KOPT-K1 (cell line): ENCODE data around the gene DDX24.

ENCODE experiments used
- H3K27ac ChIP-seq: fragments of 200-600 bp; sonication (generic); 2 replicates; pipeline ENCODE4 v1.5.1; 2016; ENCODE audit warnings: antibody characterized with exemption, mild to moderate bottlenecking, low read depth, low read length; ENCODE audit not compliant: poor library complexity, severe bottlenecking
- H3K36me3 ChIP-seq: fragments of 200-600 bp; sonication (generic); 2 replicates; pipeline ENCODE4 v1.5.1; 2017; ENCODE audit warnings: antibody characterized with exemption, mild to moderate bottlenecking, low read length, moderate library complexity; ENCODE audit not compliant: insufficient read depth
- H3K9me3 ChIP-seq: fragments of 200-600 bp; sonication (generic); 2 replicates; pipeline ENCODE4 v1.5.1; 2017; ENCODE audit warnings: antibody characterized with exemption, low read length, mild to moderate bottlenecking; ENCODE audit not compliant: insufficient read depth, poor library complexity, severe bottlenecking

Gene DDX24

DNA sequence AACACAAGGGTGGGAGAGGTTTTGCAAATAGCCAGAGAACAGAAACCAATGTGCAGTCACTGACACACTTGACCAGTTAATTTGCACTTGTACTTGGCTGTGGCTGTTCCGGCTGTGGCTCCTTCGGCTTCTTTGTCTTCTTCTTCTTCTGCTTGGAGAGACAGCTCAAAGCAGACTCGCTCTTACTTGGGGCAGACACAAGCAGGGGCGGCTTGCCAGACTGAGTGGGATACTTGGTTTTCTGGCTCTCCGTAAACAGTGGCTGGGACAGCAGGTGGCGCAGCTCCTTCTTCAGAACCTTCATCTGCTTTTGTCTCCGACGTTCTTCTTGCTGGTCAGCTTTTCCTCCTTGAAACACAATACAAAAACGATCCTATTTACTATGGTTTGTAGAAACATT, 29.9 kb downstream of the DDX24 start:
- H3K9me3 ChIP-seq, result no peaks in the 10 kb centered on the region
- no peak overlapping the region for H3K27ac ChIP-seq
- peaks cover 99% of the 10 kb centered on the region for H3K36me3 ChIP-seq

DNA sequence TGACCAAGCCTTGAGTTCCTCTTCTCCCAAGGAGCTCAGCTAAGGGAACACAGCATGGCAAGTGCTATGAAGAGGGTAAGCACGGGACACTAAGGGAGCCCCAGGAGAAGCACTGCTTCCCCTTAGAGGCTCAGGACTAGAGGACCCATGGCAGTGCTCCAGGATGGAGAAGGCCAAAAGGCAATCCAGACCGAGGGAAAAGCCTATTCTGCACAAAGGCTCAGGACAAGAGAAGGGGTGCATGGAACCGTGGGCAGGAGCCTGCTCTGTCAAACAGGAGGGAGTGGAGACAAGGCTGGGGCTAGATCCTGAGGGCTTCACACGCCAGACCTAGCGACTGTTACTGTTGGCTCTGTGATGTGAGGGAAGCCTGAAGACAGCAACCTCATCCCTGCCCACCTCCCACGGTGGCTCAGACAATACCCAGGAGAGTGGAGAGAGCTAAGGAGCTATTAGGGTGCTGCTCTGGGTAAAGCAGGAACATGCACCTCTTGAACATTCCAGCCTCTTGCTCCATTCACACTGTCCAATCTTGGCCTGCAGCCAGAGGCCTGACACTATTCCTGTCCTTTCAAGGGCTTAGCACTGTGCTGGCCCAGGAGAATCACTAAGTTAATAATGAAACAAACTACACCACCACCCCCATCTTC, 30.6 kb downstream of the DDX24 start:
- no peak overlapping the region for H3K27ac ChIP-seq
- peaks cover 99% of the 10 kb centered on the region for H3K36me3 ChIP-seq
- H3K9me3 ChIP-seq, result no peaks in the 10 kb centered on the region

DNA sequence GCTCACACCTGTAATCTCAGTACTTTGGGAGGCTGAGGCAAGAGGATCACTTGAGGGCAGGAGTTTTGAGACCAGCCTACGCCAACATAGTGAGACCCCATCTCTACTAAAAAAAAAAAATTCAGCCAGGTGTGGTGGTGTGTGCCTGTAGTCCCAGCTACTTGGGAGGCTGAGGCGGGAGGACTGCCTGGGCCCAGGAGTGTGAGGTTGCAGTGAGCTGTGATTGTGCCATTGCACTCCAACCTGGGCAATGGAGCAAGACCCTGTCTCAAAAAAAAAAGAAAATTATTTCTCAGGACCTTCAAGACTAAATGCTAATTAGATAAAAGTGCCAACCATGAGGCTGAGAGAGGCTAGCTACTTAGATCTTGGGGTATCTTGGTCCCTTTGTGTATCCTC, 31.4 kb downstream of the DDX24 start:
- H3K9me3 ChIP-seq, result no peaks in the 10 kb centered on the region
- no peak overlapping the region for H3K27ac ChIP-seq
- H3K36me3 ChIP-seq, result peaks cover 99% of the 10 kb centered on the region

DNA sequence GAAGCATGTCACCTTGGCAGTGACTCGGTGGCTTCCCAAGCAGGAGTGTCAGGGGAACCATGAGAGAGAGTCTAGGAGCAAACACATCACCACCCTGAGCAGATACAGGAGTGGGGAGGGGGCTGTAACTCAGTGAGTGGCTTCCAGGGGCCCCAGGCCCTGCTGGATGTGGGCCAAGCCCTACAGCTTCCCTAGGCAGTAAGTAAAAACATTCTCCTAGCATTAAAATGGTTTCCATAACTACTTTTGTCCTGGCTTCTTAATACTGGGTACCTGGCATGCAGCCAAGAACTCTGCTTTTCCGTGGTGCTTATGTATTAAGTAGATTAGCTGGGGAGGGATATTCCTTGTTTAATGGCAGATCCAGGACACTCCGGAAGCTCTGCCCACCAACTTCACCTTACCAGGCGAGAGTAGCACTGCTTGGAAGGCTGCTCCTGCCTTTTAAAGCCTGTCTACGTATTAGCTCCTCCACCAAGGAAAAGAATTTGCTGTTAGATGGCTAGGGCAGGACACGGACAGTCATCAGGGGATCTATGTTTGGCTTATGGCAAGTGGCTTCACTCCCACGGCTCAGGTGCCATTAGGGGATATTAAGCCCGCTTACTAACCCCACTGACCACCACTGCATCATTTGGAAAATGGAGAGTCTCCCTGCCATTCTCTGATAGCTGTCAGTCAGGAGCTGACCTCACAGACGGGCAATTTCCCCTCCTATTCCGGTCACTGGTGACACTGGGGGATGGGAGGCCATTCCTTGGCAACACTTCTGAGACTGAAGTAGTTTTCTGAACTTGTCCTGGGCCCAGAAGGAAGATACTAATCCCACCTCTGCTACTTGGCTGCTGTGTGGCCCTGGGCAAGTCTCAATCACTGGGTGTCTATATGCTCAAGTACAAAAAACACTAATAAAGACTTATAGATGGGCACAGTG, 32.0 kb downstream of the DDX24 start:
- Histone ChIP-seq H3K27ac (no peak overlapping the region), H3K36me3 (peaks cover 99% of the 10 kb centered on the region), H3K9me3 (no peaks in the 10 kb centered on the region)

DNA sequence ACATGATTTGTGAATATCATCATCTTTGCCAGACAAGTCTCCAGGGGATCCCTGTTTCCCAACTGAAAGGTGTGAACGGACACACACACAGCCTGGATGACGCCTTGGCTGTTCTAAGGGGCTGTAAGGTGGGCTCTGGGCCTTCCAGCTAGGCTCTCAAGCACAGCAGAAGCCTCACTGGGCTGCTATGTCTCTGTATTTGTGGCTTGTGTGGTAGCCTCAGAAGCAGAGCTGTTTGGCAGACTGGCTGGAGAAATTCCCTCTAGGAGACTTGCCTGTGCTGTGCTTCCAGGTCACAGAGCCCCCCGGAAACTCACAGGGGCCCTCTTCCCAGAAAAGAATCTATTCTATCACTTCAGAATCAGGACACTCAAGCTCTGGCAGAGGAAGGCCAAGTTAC, 33.4 kb downstream of the DDX24 start:
- Histone ChIP-seq H3K27ac (no peak overlapping the region), H3K36me3 (peaks cover 96% of the 10 kb centered on the region)

DNA sequence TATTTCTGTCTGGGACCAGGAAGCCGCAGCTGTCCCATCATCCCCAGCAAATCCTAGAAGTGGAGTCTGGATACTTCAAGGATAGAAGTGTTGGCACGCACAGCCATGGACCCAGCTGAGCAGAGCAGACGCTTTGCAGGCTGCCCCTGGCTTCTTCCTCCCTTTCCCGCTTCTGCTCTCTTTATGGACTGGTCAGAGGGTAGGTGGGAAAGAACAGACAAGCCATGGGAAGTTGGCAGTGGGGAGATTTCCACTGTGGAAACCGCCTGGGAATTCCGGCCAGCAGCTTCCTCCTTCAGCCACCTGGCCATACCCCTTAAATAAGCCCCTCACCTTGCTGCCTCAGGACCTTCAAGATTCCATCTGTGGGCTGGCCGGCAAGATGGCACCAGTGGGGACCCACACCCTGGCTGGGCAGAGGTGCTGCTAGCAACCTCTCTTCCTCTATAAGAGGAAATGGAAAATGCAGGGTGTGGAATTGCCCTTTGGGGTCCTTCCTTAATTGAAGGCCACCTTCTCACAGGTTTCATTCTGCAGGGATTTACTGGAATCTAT, 34.2 kb downstream of the DDX24 start:
- Histone ChIP-seq H3K36me3 (peaks cover 88% of the 10 kb centered on the region), H3K9me3 (no peaks in the 10 kb centered on the region), H3K27ac (no peak overlapping the region)

More for the DNA sequence above, 33.4 kb downstream of the DDX24 start:
- H3K9me3 ChIP-seq, result no peaks in the 10 kb centered on the region

DNA sequence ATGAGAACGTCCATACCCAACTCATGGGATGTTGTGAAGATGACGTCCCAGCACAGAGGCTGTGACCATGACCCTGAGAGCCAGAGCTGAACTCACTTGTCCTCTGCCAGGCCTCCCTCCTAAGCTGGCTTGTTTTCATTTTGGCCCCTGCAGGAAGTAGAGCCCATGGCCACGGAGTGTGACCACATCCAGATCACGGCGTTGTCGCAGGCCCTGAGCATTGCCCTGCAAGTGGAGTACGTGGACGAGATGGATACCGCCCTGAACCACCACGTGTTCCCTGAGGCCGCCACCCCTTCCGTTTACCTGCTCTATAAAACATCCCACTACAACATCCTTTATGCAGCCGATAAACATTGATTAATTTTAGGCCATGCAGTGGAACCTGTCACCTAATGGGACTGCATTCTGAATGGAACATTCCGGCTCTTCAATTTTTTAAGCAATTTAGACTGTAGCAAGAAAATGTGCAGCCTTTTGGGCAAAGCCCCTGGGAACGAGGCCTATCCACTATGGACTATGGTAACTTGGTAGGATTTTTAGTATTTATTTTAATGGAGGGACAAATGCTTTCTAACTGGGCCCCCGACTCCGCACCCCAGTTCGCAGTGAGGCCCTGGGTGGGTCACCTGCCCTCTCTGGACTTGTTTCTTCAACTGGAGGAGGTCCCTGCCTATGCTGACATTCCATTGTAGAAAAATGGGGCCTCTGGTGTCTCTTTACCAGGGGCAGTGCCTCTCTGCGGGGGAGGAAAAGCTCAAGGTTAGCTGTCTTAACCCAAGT, 35.2 kb downstream of the DDX24 start:
- Histone ChIP-seq H3K36me3 (peaks cover 78% of the 10 kb centered on the region), H3K9me3 (no peaks in the 10 kb centered on the region), H3K27ac (no peak overlapping the region)

DNA sequence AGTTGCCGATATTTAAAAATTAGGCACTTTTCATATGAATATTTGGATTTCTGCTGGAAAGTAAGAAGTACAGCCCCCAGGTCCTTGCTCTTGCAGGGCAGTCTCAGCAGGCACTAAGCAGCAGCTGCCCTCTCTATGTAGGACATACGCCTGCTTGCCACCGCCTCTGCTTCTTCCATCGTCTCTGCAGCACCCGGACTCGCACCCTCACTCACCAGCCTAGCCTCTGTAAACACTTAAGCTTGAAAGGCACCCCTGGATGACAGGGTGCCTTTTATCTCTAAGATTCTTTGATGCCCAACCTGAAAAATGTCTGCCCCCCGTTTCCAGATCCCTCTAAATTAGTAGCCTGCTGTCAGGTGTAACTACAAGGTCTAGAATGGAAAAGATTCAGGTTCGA, 35.9 kb downstream of the DDX24 start:
- no peak overlapping the region for H3K27ac ChIP-seq
- H3K9me3 ChIP-seq, result no peaks in the 10 kb centered on the region
- peaks cover 71% of the 10 kb centered on the region for H3K36me3 ChIP-seq

DNA sequence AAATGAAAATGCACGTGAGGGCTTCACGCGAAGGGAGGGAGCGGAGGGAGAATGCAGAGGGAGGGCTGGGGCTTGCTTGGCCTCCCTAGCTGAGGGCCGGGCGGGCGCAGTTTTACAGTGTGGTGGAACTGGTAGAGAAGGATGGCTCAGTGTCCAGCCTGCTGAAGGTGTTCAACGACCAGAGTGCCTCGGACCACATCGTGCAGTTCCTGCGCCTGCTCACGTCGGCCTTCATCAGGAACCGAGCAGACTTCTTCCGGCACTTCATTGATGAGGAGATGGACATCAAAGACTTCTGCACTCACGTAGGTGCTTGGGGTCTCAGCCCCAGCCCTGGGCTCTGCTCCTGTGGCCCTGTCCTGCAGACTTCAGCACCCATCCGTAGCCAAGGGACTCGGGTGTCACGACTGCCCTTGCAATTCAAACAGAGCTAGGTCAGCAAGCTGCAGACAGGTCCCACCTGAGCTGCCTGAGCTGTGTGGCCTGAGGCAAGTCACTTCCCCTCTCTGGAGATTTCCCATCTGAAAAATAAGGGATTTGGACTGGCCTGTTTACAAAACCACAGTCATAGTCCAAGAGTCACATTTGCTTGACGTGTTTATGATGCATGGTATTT, 36.4 kb downstream of the DDX24 start:
- Histone ChIP-seq H3K36me3 (peaks cover 66% of the 10 kb centered on the region), H3K27ac (no peak overlapping the region)

DNA sequence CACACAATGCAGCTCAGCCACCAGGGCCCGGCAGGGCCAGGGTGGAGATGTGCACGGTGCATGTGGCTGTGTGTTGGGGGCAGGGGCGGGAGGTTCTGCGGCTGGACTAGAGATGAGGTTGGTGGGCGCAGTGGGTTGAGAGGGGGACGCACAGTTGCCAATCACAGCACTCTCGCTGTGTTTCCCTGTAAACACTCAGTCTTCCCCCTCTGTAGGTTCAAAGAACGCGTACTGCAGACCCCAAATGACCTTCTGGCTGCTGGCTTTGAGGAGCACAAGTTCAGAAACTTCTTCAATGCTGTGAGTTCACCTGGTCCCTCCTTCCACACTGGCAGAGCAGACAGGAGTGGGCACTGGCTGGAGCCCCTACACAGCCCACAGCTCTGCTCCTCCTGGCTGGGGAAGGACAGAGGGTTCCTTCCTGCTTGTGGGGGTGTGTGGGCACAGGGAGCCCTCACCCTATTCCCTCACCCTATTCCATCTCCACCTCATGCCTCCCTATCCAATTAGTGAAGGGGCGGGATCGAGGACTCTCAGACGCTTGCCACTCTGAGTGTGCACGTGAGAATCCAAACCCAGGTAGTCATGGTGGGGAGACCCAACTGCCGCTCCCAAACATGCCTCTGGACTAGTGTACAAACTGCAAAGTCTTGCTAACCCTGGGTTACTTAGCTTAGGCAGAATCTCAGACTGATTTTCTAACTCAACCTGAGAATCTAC, 37.1 kb downstream of the DDX24 start:
- Histone ChIP-seq H3K9me3 (no peaks in the 10 kb centered on the region), H3K27ac (no peak overlapping the region), H3K36me3 (peaks cover 59% of the 10 kb centered on the region)

More for the DNA sequence above, 36.4 kb downstream of the DDX24 start:
- H3K9me3 ChIP-seq, result no peaks in the 10 kb centered on the region

DNA sequence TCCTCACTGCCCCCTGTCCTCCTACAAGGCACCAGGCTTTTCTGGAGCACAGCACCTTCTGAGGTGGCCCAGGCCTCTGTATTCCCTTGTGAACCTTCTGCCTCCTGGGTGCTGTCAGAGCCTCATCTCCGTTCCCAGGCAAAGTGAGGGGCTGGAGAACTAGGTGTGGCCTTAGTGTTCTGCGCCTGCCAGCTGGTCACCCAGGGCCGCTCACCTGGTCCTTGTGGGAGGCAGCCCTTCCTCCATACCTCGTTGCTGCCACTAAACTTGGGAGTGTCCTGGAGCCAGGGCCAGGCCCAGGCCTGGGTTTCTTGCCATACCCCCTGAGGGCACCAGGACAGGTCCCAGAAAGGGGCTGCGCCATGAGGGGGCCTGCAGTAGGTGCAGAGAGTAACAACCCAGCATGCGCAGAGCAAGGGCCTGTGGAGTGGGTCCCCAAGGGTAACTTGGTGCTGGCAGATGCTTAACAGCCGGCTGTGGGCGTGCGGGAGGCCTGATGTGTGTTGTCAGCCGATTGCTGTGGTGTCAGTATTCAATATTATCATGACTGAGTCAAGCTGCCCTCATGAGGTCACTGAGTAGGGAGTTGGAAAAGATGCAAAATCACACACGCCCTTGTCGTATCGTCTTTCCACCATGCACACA, 37.8 kb downstream of the DDX24 start:
- H3K27ac ChIP-seq, result no peak overlapping the region
- no peaks in the 10 kb centered on the region for H3K9me3 ChIP-seq
- H3K36me3 ChIP-seq, result peaks cover 52% of the 10 kb centered on the region

DNA sequence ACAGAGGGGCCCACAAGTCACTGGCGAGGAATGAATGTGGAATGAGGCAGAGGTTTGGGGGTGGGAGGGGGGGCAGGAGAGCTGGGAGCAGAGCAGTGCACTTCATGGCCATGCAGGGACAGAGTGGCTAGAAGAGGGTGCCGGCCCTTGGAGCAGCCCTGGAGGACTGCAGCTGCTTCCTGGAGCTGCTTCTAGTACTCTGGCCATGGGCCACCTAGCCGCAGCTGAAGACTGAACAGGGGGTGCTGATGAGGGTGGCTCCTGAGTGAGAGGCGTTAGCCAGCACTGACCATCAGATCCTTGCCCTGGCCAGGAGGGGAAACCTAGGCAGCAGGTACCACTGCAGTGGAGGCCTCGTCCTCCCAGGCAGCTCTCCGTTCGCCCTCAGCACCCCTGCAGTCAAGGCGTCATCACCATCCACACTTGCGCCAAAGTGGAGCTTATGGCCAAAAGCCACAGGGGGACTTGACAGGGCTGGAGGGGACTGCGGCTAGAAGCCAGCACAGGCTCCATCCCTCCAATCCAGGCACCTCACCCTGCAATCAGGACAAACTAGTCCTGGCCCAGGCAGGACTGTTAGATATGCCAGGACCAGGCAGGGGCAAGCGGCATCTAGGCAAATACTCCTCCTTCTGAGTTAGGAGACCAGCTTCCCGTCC, 38.4 kb downstream of the DDX24 start:
- H3K27ac ChIP-seq, result no peak overlapping the region
- peaks cover 46% of the 10 kb centered on the region for H3K36me3 ChIP-seq
- no peaks in the 10 kb centered on the region for H3K9me3 ChIP-seq

DNA sequence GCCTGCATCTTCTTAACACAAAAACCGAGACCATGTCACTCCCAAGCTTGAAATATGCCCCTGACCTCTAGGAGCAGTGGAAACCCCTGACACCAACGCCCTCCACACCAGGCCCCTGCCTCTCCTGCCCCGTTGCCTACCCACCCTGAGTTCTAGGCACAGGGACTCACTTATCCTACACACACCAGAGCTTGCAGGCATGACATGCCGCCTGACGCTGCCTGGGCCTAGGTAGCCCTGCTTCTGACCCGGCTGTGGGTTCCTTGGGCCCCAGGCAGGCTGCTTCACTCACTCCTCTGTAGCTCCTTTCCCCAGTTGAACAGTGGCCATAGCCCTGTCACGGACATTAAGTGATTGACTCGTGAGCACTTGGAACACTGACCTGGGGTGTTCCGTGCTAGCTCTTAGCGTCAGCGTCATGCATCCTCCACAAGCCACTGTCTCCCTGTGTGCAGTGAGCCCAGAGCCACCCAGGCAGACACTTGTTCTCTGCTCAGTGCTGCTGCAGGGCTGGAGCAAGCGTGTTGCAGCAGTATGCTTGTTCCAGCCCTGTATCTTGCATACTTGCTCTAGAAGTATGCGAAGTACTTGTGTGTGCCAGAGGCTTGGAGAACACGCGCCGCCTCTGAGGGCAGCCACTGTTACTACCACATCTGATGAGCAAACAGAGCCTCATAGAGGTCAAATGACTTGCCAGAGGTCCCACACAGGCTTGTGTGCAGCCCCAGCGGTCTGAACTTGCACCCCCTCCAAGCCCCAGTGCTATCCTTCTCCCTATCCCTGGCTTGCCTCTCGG, 39.3 kb downstream of the DDX24 start:
- no peak overlapping the region for H3K27ac ChIP-seq
- no peaks in the 10 kb centered on the region for H3K9me3 ChIP-seq
- peaks cover 38% of the 10 kb centered on the region for H3K36me3 ChIP-seq
